Globus pallidus (tissue), 1 donor: Measurements from ENCODE around the gene XPNPEP3.
"Not testable (repeated sequence)": the region's sequence is repeated elsewhere in the genome, so short reads cannot be mapped to it uniquely, and the experiment has no call there.

ENCODE experiments used
- DNase-seq: peaks from one replicate; pipeline ENCODE4 v3.0.0-alpha.2; 2015; ENCODE audit warnings: low spot score

XPNPEP3 gene

DNA sequence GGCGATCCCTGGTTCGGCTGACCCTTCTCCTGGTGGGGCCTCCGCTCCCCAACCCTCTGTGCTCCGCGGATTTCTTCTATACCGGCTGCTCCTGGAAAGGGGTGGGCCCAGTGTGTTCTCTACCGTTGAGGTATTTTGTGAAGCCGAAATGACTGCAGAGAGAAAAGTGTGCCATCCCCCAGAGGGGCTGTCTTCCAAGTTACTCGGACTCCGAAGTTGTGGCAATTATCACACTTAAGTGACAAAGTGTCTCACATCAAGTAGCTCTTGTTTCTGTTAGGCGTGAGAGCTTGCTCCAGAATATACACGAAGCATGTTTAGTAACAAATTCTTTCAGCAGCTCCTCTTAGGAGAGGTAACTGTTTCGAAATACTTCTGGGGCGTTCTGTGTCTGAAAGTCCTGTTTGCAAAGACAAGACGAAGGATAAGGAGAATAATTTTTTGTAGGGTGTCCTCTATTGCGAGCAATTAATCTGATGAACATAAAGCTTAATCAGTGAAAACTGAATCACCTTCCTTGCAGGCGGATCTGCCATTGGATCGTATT is 434 bp downstream of the XPNPEP3 start:
- no peak for DNase-seq

- no peak for DNase-seq
Measured at GRCh38 chr22:40862013-40862412, 5.1 kb downstream of the XPNPEP3 start, which contains the start of gene DNAJB7. Gene DNAJB7, minus strand, starts transcription at chr22:40862113. Its CDS starts 119 bp downstream, at chr22:40861994.

DNA sequence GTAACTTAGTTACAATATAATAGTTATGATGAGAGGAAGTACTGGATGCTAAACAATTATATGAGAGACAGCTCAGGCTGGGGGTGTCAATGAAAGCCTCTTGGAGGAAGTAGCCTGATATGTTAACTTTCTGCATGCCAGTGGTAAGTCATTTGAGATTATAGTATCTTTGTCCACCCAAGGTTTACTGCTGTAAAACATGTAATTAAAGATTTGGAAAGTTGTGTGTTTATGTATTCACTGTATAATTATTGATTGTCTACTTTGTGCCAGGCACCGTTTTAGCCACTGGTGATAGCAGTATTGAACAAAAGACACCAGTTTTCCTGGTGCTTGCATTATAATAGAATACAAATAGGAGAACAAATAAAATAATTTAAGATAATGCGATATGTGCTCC is 5.6 kb downstream of the XPNPEP3 start:
- no peak for DNase-seq

DNA sequence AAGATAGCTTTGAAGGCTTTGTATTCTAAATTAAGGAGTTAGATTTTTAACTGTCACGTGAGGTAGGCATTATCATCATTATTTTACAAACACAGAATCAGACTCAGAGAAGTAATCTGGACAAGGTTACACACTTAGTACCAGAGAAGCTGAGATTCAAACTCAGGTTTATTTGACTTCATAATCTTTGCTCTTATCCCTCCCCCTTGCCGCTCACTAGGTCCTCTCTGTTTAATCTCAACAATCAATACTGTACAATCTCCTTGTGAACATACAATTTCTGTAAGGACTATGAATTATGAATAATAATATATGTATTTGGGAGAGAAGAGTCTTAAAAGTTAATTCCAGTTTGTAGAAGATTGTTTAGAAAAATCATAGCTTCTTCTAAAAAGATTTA is 10.2 kb downstream of the XPNPEP3 start:
- no peak for DNase-seq

DNA sequence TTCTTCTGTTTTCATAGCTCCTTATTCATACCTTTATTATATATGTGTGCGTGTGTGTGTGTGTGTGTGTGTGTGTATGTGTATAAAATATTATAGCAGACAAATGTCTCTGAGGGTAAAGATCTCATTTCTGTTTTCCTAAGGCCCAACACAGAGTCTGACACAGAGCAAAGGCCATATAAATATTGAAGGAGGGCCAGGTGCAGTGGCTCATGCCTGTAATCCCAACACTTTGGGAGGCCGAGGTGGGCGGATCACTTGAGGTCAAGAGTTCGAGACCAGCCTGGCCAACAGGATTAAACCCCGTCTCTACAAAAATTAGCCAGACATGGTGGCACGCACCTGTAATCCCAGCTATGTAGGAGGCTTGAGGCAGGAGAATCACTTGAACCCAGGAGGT is 11.4 kb downstream of the XPNPEP3 start:
- DNase-seq = not testable (repeated sequence)

- no peak for DNase-seq
Measured at GRCh38 chr22:40874016-40874415, 17.1 kb downstream of the XPNPEP3 start.

GRCh38 chr22:40875111-40875510 is 18.2 kb downstream of the XPNPEP3 start:
- DNase-seq = no peak

GRCh38 chr22:40876907-40877306 is 20.0 kb downstream of the XPNPEP3 start:
- no peak for DNase-seq

DNA sequence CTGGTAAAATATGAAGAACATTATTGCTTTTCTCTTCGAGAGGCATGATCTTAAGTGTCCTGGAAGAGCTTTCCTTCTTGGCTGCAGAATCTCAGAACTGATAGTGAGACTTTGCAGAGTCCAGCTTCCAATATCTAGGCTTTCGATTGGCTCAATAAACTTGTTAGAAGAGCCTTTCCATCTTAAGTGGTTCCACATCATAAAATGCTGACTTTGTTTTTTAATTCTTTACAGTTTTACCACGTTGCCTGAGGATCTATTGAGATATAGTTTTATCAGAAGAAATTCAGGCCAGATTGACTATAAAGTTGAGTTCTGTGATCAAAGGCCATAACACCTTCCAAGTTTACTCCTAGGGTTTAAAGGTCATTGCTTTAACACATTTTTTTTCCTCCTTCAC is 20.5 kb downstream of the XPNPEP3 start:
- DNase-seq = no peak

DNA sequence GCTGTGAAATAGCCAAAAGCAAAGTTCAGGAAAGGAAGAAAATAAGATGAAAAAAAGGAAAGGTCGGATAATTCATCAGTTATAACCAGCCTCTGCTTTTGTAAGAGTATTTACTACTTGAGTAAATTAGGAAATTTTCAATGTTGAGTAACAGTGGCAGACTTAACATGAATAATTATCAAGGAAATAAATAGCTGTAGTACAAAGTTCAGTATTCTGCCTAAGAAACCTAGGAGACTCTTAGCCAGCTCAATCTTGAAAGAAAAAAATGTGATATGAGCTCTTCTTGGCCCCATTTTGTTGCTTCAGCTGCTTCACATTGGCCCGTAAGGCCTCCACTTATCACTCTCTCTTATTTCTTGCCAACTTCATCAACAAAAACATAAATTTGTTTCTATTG is 22.0 kb downstream of the XPNPEP3 start:
- DNase-seq = no peak

DNA sequence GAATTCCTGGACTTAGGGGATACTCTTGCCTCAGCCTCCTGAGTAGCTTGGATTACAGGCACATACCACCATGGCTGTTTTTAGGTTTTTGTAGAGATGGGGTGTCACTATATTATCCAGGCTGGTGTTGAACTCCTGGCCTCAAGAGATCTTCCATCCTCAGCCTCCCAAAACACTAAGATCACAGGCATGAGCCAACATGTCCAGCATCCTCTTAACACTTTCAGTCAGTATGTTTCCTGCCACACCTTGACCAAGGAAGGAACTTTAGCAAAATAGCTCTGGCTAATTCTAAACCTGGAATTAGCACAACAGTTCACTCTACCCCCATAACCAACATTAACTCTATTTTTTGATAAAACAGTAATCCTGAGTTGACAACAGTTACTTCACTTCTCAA is 32.2 kb downstream of the XPNPEP3 start:
- no peak for DNase-seq

DNA sequence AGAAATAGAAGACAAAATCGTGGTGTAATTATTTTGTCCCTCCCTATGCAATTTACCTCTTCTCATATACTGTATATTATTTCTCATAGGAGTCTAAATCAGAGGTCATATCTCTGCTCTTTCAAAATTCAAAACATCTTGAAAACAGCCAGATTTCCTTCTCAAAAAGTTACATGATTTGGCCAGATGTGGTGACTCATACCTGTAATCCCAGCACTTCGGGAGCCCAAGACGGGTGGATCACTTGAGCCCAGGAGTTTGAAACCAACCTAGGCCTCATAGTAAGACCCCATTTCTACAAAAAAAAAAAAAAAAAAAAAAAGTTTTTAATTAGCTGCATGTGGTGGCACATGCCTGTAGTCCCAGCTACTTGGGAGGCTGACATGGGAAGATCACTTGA is 33.9 kb downstream of the XPNPEP3 start:
- no peak for DNase-seq

GRCh38 chr22:40894417-40894816 is 37.5 kb downstream of the XPNPEP3 start:
- no peak for DNase-seq

GRCh38 chr22:40898850-40899357 is 42.0 kb downstream of the XPNPEP3 start:
- DNase-seq = peak; percentile 68

DNA sequence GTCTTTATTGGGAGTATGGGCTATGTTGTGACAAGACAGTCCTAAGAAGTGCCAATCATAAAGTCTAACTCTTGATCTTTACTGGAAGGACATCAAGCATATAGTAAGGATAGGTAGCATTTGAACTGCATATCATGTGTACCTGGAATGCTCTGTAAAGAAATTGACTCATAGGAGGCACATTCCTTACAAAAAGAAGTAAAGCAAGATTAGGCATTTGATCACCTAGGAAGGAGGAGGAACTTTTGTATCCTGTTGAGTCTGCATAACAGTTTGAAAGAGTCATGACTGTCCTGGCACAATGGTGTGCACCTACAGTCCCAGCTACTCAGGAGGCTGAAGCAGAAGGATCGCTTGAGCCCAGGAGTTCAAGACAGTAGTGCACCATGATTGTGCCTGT is 47.2 kb downstream of the XPNPEP3 start:
- DNase-seq = no peak

DNA sequence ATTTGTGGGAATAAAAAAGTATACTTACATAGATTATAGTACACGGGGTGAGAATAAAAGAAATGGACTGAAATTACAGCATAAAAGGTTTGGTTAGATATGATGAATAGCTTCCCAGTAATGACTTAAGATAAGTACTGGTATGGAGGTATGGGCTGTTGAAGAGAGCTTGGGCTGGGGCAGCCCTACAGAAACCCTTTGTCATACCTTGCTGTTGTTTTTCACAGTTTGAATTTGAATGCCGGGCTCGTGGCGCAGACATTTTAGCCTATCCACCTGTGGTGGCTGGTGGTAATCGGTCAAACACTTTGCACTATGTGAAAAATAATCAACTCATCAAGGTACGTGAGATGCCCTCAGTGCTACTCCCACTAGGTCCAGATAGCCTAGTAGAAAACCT is 51.9 kb downstream of the XPNPEP3 start:
- no peak for DNase-seq

DNA sequence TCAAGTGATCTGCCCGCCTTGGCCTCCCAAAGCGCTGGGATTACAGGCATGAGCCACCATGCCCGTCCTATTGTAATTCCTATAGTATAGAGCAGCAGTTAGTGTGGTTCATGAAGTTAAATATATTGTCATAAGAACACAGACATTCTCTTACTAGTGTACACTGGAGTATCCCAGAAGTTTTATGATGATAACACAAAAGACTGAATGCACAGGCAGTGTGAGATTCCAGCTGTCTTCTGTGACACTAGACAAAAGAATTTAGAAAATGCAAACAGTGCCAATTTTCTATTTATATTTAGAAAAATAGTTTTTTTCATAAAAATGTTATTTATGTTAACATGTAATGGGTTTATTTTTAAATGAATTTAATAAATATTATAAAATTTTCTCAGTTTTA is 54.8 kb downstream of the XPNPEP3 start:
- DNase-seq = no peak

DNA sequence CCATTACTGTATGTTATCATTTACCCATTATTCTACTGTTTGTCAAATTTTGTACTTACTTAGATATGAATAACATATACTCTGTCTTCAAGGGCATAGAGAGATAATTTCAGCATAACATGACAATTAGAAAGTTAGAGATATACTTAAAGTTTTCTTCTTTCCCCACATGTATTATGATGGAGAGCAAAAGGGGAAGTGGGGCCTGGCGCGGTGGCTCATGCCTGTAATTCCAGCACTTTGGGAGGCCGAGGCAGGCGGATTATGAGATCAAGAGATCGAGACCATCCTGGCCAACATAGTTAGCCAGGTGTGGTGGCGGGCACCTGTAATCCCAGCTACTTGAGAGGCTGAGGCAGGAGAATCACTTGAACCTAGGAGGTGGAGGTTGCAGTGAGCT is 56.0 kb downstream of the XPNPEP3 start:
- not testable (repeated sequence) for DNase-seq

DNA sequence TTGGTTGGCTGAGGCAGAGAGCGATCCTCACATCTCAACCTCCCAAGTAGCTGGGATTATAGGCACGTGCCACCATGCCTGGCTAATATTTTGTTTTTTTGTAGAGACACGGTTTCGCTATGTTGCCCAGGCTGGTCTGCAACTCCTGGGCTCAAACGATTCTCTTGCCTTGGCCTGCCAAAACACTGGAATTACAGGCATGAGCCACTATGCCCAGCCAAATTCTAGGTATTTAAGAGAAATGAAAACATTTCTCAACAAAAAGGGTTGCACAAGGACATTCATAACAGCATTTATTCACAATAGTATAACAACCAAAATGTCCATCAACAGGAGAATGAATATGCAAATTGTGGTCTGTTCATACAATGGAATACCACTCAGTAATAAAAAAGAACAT is 62.5 kb downstream of the XPNPEP3 start:
- DNase-seq = no peak

GRCh38 chr22:40920526-40920925 is 63.6 kb downstream of the XPNPEP3 start:
- DNase-seq = no peak

GRCh38 chr22:40922484-40923303 is 65.7 kb downstream of the XPNPEP3 start:
- peak; percentile 57 for DNase-seq

GRCh38 chr22:40928657-40929056 is 71.7 kb downstream of the XPNPEP3 start:
- DNase-seq = no peak

GRCh38 chr22:40932396-40932795 is 75.4 kb downstream of the XPNPEP3 start:
- DNase-seq = no peak

DNA sequence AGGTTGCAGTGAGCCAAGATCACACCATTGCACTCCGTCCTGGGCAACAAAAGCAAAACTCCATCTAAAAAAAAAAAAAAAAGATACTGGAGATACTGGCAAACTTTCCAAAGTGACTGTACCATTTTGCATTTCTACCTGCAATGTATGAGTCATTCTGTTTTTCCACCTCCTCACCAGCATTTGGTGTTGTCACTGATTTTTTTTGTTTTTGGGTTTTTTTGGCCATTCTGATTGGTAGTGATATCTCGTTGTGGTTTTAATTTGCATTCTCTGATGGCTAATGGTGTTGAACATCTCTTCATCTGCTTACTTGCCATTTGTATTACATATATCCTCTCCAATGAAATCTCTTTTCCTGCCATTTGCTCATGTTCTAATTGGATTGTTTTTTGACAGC is 82.3 kb downstream of the XPNPEP3 start:
- no peak for DNase-seq
